ENCODE results near the gene HDAC9. TPM values are rescaled to one million over a fixed set of nuclear protein-coding genes. Genes with fewer than 3 reads are reported as not detected.

HDAC9 gene
- total RNA-seq, 1 experiment from 2014 or later: 17.1 TPM

DNA sequence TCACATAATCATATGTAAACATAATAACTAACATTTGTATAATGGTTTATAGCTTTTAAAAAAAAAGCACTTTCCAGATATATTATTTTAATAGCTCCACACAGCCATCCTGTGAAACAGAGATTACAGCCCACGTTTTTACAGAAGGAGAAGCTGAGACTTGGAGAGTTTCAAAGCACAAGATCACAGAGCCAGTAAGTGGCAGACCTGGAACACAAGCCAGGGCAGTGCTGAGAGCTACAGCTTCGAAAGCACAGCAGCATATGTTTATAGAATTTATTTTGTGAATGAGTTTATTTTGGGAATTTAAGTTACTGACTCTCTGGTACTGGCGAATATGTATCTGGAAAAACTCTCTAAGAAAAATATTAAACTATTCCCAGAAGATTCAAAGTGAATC is 149.4 kb downstream of the HDAC9 start:
- no peak for ATAC-seq
- no peak overlapping the region for H3K27ac ChIP-seq (ENCODE audit: low read length)

DNA sequence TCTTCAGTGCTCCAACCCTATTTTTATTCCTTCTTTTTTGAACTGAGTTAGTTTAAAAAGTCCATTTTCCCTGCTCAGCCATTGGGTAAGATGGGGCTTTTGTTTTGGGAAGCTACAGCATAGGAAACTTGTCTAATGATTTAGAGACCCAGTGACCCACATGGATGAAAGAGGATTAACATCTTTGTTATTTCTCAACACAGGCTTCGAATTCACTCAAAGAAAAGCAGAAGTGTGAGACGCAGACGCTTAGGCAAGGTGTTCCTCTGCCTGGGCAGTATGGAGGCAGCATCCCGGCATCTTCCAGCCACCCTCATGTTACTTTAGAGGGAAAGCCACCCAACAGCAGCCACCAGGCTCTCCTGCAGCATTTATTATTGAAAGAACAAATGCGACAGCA is 152.0 kb downstream of the HDAC9 start:
- in situ Hi-C loops (cut with HindIII; ENCODE audit: low pct_unique_long_range_greater_than_20kb, low sequenced_read_pairs): no loop called here
- Histone ChIP-seq H3K4me1 (ENCODE audit: control insufficient read depth, insufficient read depth, low read length) (no peaks in the 10 kb centered on the region), H3K9me3 (ENCODE audit: control insufficient read depth, insufficient read depth, low read depth, low read length) (no peaks in the 10 kb centered on the region), H3K27me3 (ENCODE audit: control insufficient read depth, insufficient read depth, low read length) (no peaks in the 10 kb centered on the region), H3K27ac (ENCODE audit: low read length) (no peak overlapping the region), H3K36me3 (ENCODE audit: control insufficient read depth, insufficient read depth, low read length) (no peaks in the 10 kb centered on the region), H3K4me3 (ENCODE audit: low read depth in 2 of 2, low read length in 2 of 2) (no peak overlapping the region)
- BruUV-seq (replicated peaks): no TSS peak
- POLR2A ChIA-PET: no interaction called here
- intact Hi-C loops (cut with micrococcal nuclease; ENCODE audit: unreplicated experiment): no loop called here
- TF ChIP-seq SIN3A (IDR thresholded peaks at IDR 0.05; ENCODE audit: borderline replicate concordance, insufficient read depth, low read depth, low read length) (no peak), TCF7L2 (IDR thresholded peaks at IDR 0.05; ENCODE audit: low read depth, low read length) (no peak), POLR2AphosphoS5 (IDR thresholded peaks at IDR 0.05; ENCODE audit: low read depth, low read length) (no peak)
- TF ChIP-seq, protein P1, sequence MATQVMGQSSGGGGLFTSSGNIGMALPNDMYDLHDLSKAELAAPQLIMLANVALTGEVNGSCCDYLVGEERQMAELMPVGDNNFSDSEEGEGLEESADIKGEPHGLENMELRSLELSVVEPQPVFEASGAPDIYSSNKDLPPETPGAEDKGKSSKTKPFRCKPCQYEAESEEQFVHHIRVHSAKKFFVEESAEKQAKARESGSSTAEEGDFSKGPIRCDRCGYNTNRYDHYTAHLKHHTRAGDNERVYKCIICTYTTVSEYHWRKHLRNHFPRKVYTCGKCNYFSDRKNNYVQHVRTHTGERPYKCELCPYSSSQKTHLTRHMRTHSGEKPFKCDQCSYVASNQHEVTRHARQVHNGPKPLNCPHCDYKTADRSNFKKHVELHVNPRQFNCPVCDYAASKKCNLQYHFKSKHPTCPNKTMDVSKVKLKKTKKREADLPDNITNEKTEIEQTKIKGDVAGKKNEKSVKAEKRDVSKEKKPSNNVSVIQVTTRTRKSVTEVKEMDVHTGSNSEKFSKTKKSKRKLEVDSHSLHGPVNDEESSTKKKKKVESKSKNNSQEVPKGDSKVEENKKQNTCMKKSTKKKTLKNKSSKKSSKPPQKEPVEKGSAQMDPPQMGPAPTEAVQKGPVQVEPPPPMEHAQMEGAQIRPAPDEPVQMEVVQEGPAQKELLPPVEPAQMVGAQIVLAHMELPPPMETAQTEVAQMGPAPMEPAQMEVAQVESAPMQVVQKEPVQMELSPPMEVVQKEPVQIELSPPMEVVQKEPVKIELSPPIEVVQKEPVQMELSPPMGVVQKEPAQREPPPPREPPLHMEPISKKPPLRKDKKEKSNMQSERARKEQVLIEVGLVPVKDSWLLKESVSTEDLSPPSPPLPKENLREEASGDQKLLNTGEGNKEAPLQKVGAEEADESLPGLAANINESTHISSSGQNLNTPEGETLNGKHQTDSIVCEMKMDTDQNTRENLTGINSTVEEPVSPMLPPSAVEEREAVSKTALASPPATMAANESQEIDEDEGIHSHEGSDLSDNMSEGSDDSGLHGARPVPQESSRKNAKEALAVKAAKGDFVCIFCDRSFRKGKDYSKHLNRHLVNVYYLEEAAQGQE (IDR thresholded peaks at IDR 0.05; ENCODE audit: insufficient read depth in 1 of 2, low read depth in 2 of 2, low read length in 1 of 2): no peak
- TF ChIP-seq, protein P2, sequence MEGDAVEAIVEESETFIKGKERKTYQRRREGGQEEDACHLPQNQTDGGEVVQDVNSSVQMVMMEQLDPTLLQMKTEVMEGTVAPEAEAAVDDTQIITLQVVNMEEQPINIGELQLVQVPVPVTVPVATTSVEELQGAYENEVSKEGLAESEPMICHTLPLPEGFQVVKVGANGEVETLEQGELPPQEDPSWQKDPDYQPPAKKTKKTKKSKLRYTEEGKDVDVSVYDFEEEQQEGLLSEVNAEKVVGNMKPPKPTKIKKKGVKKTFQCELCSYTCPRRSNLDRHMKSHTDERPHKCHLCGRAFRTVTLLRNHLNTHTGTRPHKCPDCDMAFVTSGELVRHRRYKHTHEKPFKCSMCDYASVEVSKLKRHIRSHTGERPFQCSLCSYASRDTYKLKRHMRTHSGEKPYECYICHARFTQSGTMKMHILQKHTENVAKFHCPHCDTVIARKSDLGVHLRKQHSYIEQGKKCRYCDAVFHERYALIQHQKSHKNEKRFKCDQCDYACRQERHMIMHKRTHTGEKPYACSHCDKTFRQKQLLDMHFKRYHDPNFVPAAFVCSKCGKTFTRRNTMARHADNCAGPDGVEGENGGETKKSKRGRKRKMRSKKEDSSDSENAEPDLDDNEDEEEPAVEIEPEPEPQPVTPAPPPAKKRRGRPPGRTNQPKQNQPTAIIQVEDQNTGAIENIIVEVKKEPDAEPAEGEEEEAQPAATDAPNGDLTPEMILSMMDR (IDR thresholded peaks at IDR 0.05): no peak
- DNase-seq (ENCODE audit: low read depth, low spot score) (no peak), ATAC-seq (no peak)
- CTCF ChIA-PET: no interaction called here

More for the DNA sequence above, 149.4 kb downstream of the HDAC9 start:
- BruUV-seq (replicated peaks): no TSS peak
- no peaks in the 10 kb centered on the region for H3K9me3 ChIP-seq (ENCODE audit: control insufficient read depth, insufficient read depth, low read depth, low read length)
- no peaks in the 10 kb centered on the region for H3K4me1 ChIP-seq (ENCODE audit: control insufficient read depth, insufficient read depth, low read length)
- intact Hi-C loops (cut with micrococcal nuclease; ENCODE audit: unreplicated experiment) (no loop called here), in situ Hi-C loops (cut with HindIII; ENCODE audit: low pct_unique_long_range_greater_than_20kb, low sequenced_read_pairs) (no loop called here)
- no peaks in the 10 kb centered on the region for H3K36me3 ChIP-seq (ENCODE audit: control insufficient read depth, insufficient read depth, low read length)
- no peak for DNase-seq (ENCODE audit: low read depth, low spot score)
- H3K4me3 ChIP-seq (ENCODE audit: low read depth in 2 of 2, low read length in 2 of 2): no peak overlapping the region
- ChIA-PET CTCF (no interaction called here), POLR2A (no interaction called here)
- TF ChIP-seq, protein P2 (IDR thresholded peaks at IDR 0.05): no peak
- no peak for TF ChIP-seq POLR2AphosphoS5 (IDR thresholded peaks at IDR 0.05; ENCODE audit: low read depth, low read length)
- no peak for TF ChIP-seq TCF7L2 (IDR thresholded peaks at IDR 0.05; ENCODE audit: low read depth, low read length)
- TF ChIP-seq, protein P1 (IDR thresholded peaks at IDR 0.05; ENCODE audit: insufficient read depth in 1 of 2, low read depth in 2 of 2, low read length in 1 of 2): no peak
- TF ChIP-seq SIN3A (IDR thresholded peaks at IDR 0.05; ENCODE audit: borderline replicate concordance, insufficient read depth, low read depth, low read length): no peak
- H3K27me3 ChIP-seq (ENCODE audit: control insufficient read depth, insufficient read depth, low read length): no peaks in the 10 kb centered on the region
